B cell (primary cell): ENCODE results near the gene PRELID3B. TPM values are rescaled to one million over a fixed set of nuclear protein-coding genes. Genes with fewer than 3 reads are reported as not detected.
A peak's percentile ranks its signal among the peaks of the same experiment; 100 is the strongest.

Experiments used
- ATAC-seq: fragments of 200-7000 bp; cut with Tn5 transposase; one replicate; pipeline ENCODE4 v1.10.0; 2021; ENCODE audit warnings: low read depth, mild to moderate bottlenecking, moderate number of reproducible peaks, moderate library complexity
- CTCF ChIA-PET: fragments of 350-600 bp; sonication (Branson Sonifier 250); formaldehyde crosslinking; loops from one replicate; lab custom pipeline; 2021; ENCODE audit warnings: antibody characterized with exemption, inconsistent platforms; lab: Charles Lee
- POLR2A ChIA-PET: fragments of 350-600 bp; sonication (Branson Sonifier 250); formaldehyde crosslinking; loops from one replicate; lab custom pipeline; 2021; ENCODE audit warnings: antibody characterized with exemption; lab: Charles Lee
- DNase-seq: peaks from one replicate; pipeline ENCODE4 v3.0.0; 2013
- H2AFZ ChIP-seq: 2 replicates; pipeline ENCODE4 v1.6.1; 2012; ENCODE audit warnings: mild to moderate bottlenecking, low read depth, low read length; ENCODE audit not compliant: insufficient read depth, poor library complexity, severe bottlenecking
- H3K27ac ChIP-seq, 2 donors: 1 replicate in 1 of 2; 2 replicates in 1 of 2; pipeline ENCODE4 v1.5.1; 2012 to 2013; ENCODE audit warnings: low read length in 2 of 2, mild to moderate bottlenecking in 2 of 2, moderate library complexity in 1 of 2
- H3K27me3 ChIP-seq, 4 experiments: fragments of 200-600 bp in 1 of 4; sonication (generic) in 1 of 4; replicated peaks in 1 of 4; 1 replicate in 2 of 4; 2 replicates in 2 of 4; pipeline versions ENCODE4 v1.6.1 to v1.7.0; 2013 to 2016; ENCODE audit warnings: low read length in 3 of 4, mild to moderate bottlenecking in 2 of 4, mixed read lengths in 1 of 4, moderate library complexity in 1 of 4; ENCODE audit not compliant: insufficient read depth in 4 of 4, control insufficient read depth in 3 of 4; ENCODE audit errors: control extremely low read depth in 1 of 4
- H3K36me3 ChIP-seq, 2 experiments: replicated peaks in 1 of 2; 1 replicate in 1 of 2; 2 replicates in 1 of 2; pipeline versions ENCODE4 v1.6.1 to v1.7.1; 2013; ENCODE audit warnings: low read length in 1 of 2; ENCODE audit not compliant: insufficient read depth in 2 of 2, control insufficient read depth in 1 of 2; ENCODE audit errors: control extremely low read depth in 1 of 2, extremely low read depth in 1 of 2
- H3K4me1 ChIP-seq, 2 donors: fragments of 200-600 bp in 1 of 2; sonication (generic) in 1 of 2; 1 replicate in 1 of 2; 2 replicates in 1 of 2; pipeline versions ENCODE4 v1.5.1 to v1.6.1; 2013 to 2017; ENCODE audit warnings: low read length in 2 of 2; ENCODE audit not compliant: control insufficient read depth in 2 of 2, insufficient read depth in 2 of 2
- H3K4me2 ChIP-seq: replicated peaks from 2 replicates; pipeline ENCODE3; 2012; ENCODE audit warnings: mild to moderate bottlenecking, low read depth, low read length; ENCODE audit not compliant: poor library complexity, severe bottlenecking
- H3K4me3 ChIP-seq, 5 experiments: fragments of 200-600 bp in 1 of 5; sonication (generic) in 1 of 5; 1 replicate in 3 of 5; 2 replicates in 2 of 5; pipeline versions ENCODE4 v1.5.1 to v1.7.0; 2011 to 2016; ENCODE audit warnings: low read length in 4 of 5, mild to moderate bottlenecking in 4 of 5, low read depth in 2 of 5, control low read depth in 1 of 5, moderate library complexity in 1 of 5; ENCODE audit not compliant: insufficient read depth in 1 of 5; ENCODE audit errors: control extremely low read depth in 1 of 5, extremely low read depth in 1 of 5
- H3K79me2 ChIP-seq: fragments of 200-600 bp; sonication (generic); one replicate; pipeline ENCODE4 v1.6.0; 2016; ENCODE audit warnings: low read length; ENCODE audit not compliant: control insufficient read depth, insufficient read depth
- H3K9ac ChIP-seq: fragments of 200-600 bp; sonication (generic); 2 replicates; pipeline ENCODE4 v1.6.1; 2017; ENCODE audit warnings: mild to moderate bottlenecking, low read length, moderate library complexity
- H3K9me3 ChIP-seq, 3 donors: one replicate each; pipeline versions ENCODE4 v1.6.1 to v1.7.1; 2013; ENCODE audit warnings: low read length in 2 of 3; ENCODE audit not compliant: control insufficient read depth in 2 of 3, insufficient read depth in 1 of 3; ENCODE audit errors: control extremely low read depth in 1 of 3
- H4K20me1 ChIP-seq: 2 replicates; pipeline ENCODE4 v1.6.0; 2012; ENCODE audit warnings: mild to moderate bottlenecking, low read length; ENCODE audit not compliant: insufficient read depth, control insufficient read depth, poor library complexity, severe bottlenecking
- H3K27ac Mint-ChIP-seq: one replicate; pipeline ENCODE4 v1.8.0; 2021; ENCODE audit warnings: mixed read lengths
- H3K27me3 Mint-ChIP-seq: one replicate; pipeline ENCODE4 v1.8.0; 2021; ENCODE audit warnings: mixed read lengths
- H3K4me1 Mint-ChIP-seq: one replicate; pipeline ENCODE4 v1.8.0; 2021; ENCODE audit warnings: mixed read lengths
- H3K4me3 Mint-ChIP-seq: one replicate; pipeline ENCODE4 v1.8.0; 2021; ENCODE audit warnings: mixed read lengths
- H3K9me3 Mint-ChIP-seq: one replicate; pipeline ENCODE4 v1.8.0; 2022; ENCODE audit warnings: mixed read lengths; ENCODE audit not compliant: insufficient read depth
- CTCF ChIP-seq: fragments of 200-600 bp; IDR thresholded peaks from one replicate; pipeline ENCODE4 v1.8.0; 2022; ENCODE audit warnings: antibody characterized with exemption, mild to moderate bottlenecking
- WGBS: methylation state at CpG from one replicate; pipeline ENCODE4 v1.1.5; 2013; ENCODE audit warnings: missing lambda C conversion rate; ENCODE audit not compliant: insufficient coverage; 5-methylcytosine and 5-hydroxymethylcytosine counted together
- intact Hi-C: fragments of 100-400 bp; cut with micrococcal nuclease; formaldehyde crosslinking; loops from one replicate; pipeline ENCODE4 v1.10.0; 2022
- polyA plus RNA-seq: library from polyadenylated mRNA; depleted of rRNA; stranded (reverse); fragments of >200 nt; gene quantifications from 2 replicates; pipeline ENCODE4 v1.2.3, GENCODE V29; 2012
- total RNA-seq, 2 donors: library from RNA; stranded (reverse); fragments of 120-200 nt in 1 of 2; gene quantifications; 1 replicate in 1 of 2; 2 replicates in 1 of 2; pipeline versions ENCODE4 v1.2.3 to v1.2.4, GENCODE V29; 2013 to 2022

Gene PRELID3B
- total and polyA plus RNA-seq, 2 donors (not counting 1 experiment from before 2014, with no cell fraction given) = 24.1 to 46.8 TPM

- Histone ChIP-seq H4K20me1 (peaks cover 66% of the 10 kb centered on the region), H3K9me3 (peaks cover 0 to 2% (median 0%) of the 10 kb centered on the region in 3 donors), H2AFZ (no peak overlapping the region), H3K36me3 (peaks cover 0 to 55% of the 10 kb centered on the region in 2 experiments), H3K27ac (peak overlapping the region; percentile 97), H3K27me3 (no peaks in the 10 kb centered on the region), H3K9ac (no peak overlapping the region), H3K79me2 (peaks cover 84% of the 10 kb centered on the region), H3K4me3 (no peak overlapping the region), H3K4me1 (peaks cover 37 to 57% of the 10 kb centered on the region in 2 donors), H3K4me2 (peak overlapping the region; percentile 86)
- Mint-ChIP-seq H3K4me1 (peaks cover 51% of the 10 kb centered on the region), H3K4me3 (peak overlapping the region; percentile 96), H3K27ac (peak overlapping the region; percentile 99), H3K27me3 (no peaks in the 10 kb centered on the region), H3K9me3 (no peaks in the 10 kb centered on the region)
- no peak for ATAC-seq
- 86% methylated on average over 17 of the region's 17 CpGs for WGBS
- intact Hi-C loops = loop anchor here (10.0 kb wide), 2 partner anchors 1318 to 1608 kb away; partner anchors contain the start of gene RBM38
- CTCF ChIA-PET = interaction anchor here (1.5 to 2.2 kb wide), 2 partner anchors 29 to 132 kb away, joined by 5 to 7 read pairs; partner anchors contain the start of gene ATP5F1E
- TF ChIP-seq CTCF = no peak
- POLR2A ChIA-PET = no interaction called here
- DNase-seq = no peak
These were observed 39.6 kb downstream of the PRELID3B start for GRCh38 chr20:59002874-59003399.

DNA sequence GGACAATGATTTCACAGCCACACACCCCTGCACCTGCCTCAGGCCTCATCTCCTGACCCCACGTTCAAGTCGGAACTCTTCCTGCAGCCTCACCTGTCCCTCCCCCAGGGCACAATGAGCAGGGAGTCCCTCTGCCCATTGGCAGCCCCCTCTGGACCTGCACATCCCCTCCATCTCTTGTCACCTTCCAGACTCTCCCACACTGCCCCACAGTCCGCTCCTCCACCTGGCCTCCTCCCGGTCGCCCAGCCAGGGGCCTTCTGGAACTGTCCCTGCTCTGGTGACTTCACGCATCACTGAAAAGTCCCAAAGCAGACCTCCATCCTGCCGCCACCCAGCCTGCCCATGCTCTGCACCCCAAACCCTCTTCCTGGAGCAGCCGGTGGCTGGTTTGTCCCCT lies 40.2 kb downstream of the PRELID3B start:
- ChIA-PET POLR2A (interaction anchor here (0.6 kb wide), 1 partner anchor 8 kb away, joined by 5 read pairs; no protein-coding TSS in a partner anchor), CTCF (interaction anchor here (1.5 kb wide), 1 partner anchor 30 kb away, joined by 5 read pairs; the partner anchor contains the start of gene ATP5F1E)
- no peak for TF ChIP-seq CTCF
- Mint-ChIP-seq H3K4me3 (peak overlapping the region; percentile 96), H3K27ac (peak overlapping the region; percentile 99), H3K27me3 (no peaks in the 10 kb centered on the region), H3K4me1 (peaks cover 50% of the 10 kb centered on the region), H3K9me3 (no peaks in the 10 kb centered on the region)
- Histone ChIP-seq H3K4me3 (no peak overlapping the region), H3K4me2 (peak overlapping the region; percentile 86), H4K20me1 (peaks cover 69% of the 10 kb centered on the region), H2AFZ (no peak overlapping the region), H3K27ac (peak overlapping the region; percentile 97), H3K9me3 (no peaks in the 10 kb centered on the region), H3K4me1 (peaks cover 34 to 51% of the 10 kb centered on the region in 2 donors), H3K27me3 (no peaks in the 10 kb centered on the region), H3K36me3 (peaks cover 0 to 60% of the 10 kb centered on the region in 2 experiments), H3K9ac (no peak overlapping the region), H3K79me2 (peaks cover 88% of the 10 kb centered on the region)
- WGBS = 89% methylated on average over 7 of the region's 8 CpGs
- ATAC-seq = no peak
- intact Hi-C loops = loop anchor here (10.0 kb wide), 2 partner anchors 1318 to 1608 kb away; partner anchors contain the start of gene RBM38
- DNase-seq = no peak
